ENCODE measurements around the gene TBC1D16. TPM values are rescaled to one million over a fixed set of nuclear protein-coding genes. Genes with fewer than 3 reads are reported as not detected.

The TBC1D16 gene
- total and polyA plus RNA-seq, 5 donors from 2014 or later: 0.06 to 0.72 (median 0.13) TPM

DNA sequence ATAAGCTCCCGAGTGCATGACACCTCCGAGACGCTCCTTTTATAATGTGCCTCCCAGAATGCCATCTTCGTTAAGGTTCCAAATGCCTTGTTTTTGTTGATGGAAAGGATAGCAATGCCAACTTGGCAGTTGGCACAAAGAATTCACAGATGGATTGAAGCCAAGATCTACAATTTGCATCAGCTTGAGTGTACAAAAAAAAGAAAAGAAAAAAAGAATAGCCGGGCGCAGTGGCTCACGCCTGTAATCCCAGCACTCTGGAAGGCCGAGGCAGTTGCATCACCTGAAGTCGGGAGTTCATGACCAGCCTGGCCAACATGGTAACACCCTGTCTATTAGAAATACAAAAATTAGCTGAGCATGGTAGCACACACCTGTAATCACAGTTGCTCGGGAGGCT, 7.6 kb downstream of the TBC1D16 start:
- Mint-ChIP-seq H3K27me3 (peaks cover 11% of the 10 kb centered on the region), H3K4me3 (peak overlapping the region in 1 of 4 donors; percentile 49), H3K4me1 (no peaks in the 10 kb centered on the region), H3K27ac (no peak overlapping the region), H3K9me3 (no peaks in the 10 kb centered on the region), H3K36me3 (peaks cover 4% of the 10 kb centered on the region)
- no peak for DNase-seq
- Histone ChIP-seq H3K4me1 (ENCODE audit: control insufficient read depth, insufficient read depth, low read length, poor library complexity, severe bottlenecking) (no peaks in the 10 kb centered on the region), H3K9me3 (ENCODE audit: control insufficient read depth in 2 of 2, low read length in 2 of 2) (no peaks in the 10 kb centered on the region), H3K4me3 (ENCODE audit: low read depth, low read length) (no peak overlapping the region), H3K27ac (ENCODE audit: insufficient read depth, low read length, poor library complexity, severe bottlenecking) (no peak overlapping the region), H3K36me3 (ENCODE audit: control insufficient read depth, insufficient read depth, low read length) (no peaks in the 10 kb centered on the region), H3K27me3 (ENCODE audit: control insufficient read depth, insufficient read depth, low read length) (peaks cover 2% of the 10 kb centered on the region)
- no peak for ATAC-seq (ENCODE audit: low read depth in 2 of 2)

DNA sequence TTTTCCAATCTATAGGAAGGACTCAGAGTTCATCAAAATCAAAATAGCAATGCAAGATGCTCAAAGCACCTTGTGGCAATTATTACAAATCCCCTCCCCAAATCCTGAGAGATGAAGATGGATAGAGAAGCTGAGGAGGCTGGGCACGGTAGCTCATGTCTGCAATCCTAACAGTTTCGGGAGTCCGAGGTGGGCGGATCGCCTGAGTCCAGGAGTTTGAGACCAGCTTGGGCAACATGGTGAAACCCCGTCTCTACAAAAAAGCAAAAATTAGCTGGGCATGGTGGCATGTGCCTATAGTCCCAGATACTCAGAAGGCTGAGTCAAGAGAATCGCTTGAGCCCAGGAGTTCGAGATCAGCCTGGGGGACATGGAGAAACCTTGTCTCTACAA, 8.6 kb downstream of the TBC1D16 start:
- peaks cover 2% of the 10 kb centered on the region for H3K27me3 ChIP-seq (ENCODE audit: control insufficient read depth, insufficient read depth, low read length)
- H3K4me1 Mint-ChIP-seq: no peaks in the 10 kb centered on the region
- no peak for ATAC-seq (ENCODE audit: low read depth in 2 of 2)
- H3K36me3 Mint-ChIP-seq: peaks cover 4% of the 10 kb centered on the region
- H3K36me3 ChIP-seq (ENCODE audit: control insufficient read depth, insufficient read depth, low read length): no peaks in the 10 kb centered on the region
- no peaks in the 10 kb centered on the region for H3K9me3 ChIP-seq (ENCODE audit: control insufficient read depth in 2 of 2, low read length in 2 of 2)
- no peak overlapping the region for H3K27ac ChIP-seq (ENCODE audit: insufficient read depth, low read length, poor library complexity, severe bottlenecking)
- H3K27ac Mint-ChIP-seq: no peak overlapping the region
- H3K4me1 ChIP-seq (ENCODE audit: control insufficient read depth, insufficient read depth, low read length, poor library complexity, severe bottlenecking): no peaks in the 10 kb centered on the region
- no peak overlapping the region for H3K4me3 ChIP-seq (ENCODE audit: low read depth, low read length)
- DNase-seq: no peak
- H3K4me3 Mint-ChIP-seq: no peak overlapping the region
- H3K27me3 Mint-ChIP-seq: peaks cover 2% of the 10 kb centered on the region
- no peaks in the 10 kb centered on the region for H3K9me3 Mint-ChIP-seq

DNA sequence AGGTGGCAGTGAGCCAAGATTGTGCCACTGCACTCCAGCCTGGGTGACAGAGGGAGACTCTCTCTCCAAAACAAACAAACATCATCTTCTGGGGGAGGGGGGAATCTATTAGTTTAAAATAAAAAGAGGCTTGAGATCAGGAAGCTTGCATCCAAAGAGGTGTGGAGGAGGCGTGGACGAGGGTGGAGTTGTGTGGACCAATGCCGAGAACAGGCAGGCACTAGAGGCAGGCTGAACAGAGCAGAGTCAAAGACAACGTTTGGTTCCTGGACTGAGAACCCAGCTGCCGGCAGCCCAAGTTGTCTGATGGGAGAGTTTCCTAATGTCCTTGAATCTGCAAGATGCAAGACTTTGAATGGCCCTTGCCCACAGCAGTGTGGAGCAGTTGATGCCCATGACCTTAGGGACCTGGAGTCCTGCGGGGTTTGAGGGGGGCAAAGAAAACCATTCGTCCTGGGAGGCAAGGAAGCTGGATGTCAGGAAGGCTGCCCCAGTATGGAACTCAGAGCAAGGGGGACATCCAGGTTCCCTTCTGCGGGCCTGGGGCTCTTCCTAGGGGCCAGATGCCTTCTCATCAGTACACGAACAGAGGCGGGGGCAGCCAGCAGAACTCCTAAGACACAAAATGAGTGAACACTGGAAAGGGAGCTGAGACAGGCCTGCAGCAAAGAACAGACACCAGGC, 9.2 kb downstream of the TBC1D16 start:
- Histone ChIP-seq H3K4me3 (ENCODE audit: low read depth, low read length) (no peak overlapping the region), H3K36me3 (ENCODE audit: control insufficient read depth, insufficient read depth, low read length) (no peaks in the 10 kb centered on the region), H3K27me3 (ENCODE audit: control insufficient read depth, insufficient read depth, low read length) (peaks cover 2% of the 10 kb centered on the region), H3K4me1 (ENCODE audit: control insufficient read depth, insufficient read depth, low read length, poor library complexity, severe bottlenecking) (no peaks in the 10 kb centered on the region), H3K27ac (ENCODE audit: insufficient read depth, low read length, poor library complexity, severe bottlenecking) (no peak overlapping the region), H3K9me3 (ENCODE audit: control insufficient read depth in 2 of 2, low read length in 2 of 2) (no peaks in the 10 kb centered on the region)
- H3K9me3 Mint-ChIP-seq: no peaks in the 10 kb centered on the region
- H3K27ac Mint-ChIP-seq: no peak overlapping the region
- H3K36me3 Mint-ChIP-seq: peaks cover 4% of the 10 kb centered on the region
- H3K27me3 Mint-ChIP-seq: no peaks in the 10 kb centered on the region
- DNase-seq: no peak
- no peaks in the 10 kb centered on the region for H3K4me1 Mint-ChIP-seq
- H3K4me3 Mint-ChIP-seq: no peak overlapping the region
- no peak for ATAC-seq (ENCODE audit: low read depth in 2 of 2)

DNA sequence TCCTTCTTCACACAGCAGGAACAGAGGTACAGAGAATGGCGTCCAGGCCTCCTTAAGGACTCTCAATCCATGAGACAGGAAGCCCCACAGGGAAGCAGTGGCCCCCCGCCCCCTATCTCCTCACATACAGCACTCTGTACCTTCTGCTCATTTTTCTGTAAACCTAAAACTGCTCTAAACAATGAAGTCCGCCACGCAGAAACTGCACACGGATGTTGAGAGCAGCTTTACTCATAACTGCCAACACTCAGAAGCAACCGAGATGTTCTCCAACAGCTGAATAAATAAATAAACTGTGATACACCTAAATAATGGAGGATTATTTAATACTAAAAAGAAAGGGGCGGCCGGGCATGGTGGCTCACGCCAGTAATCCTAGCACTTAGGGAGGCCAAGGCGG, 9.9 kb downstream of the TBC1D16 start:
- H3K27me3 ChIP-seq (ENCODE audit: control insufficient read depth, insufficient read depth, low read length): peaks cover 2% of the 10 kb centered on the region
- Mint-ChIP-seq H3K27me3 (no peaks in the 10 kb centered on the region), H3K4me3 (no peak overlapping the region), H3K9me3 (no peaks in the 10 kb centered on the region), H3K36me3 (peaks cover 4% of the 10 kb centered on the region), H3K27ac (no peak overlapping the region), H3K4me1 (no peaks in the 10 kb centered on the region)
- no peak overlapping the region for H3K4me3 ChIP-seq (ENCODE audit: low read depth, low read length)
- DNase-seq (no peak), ATAC-seq (ENCODE audit: low read depth in 2 of 2) (no peak)
- no peaks in the 10 kb centered on the region for H3K9me3 ChIP-seq (ENCODE audit: control insufficient read depth in 2 of 2, low read length in 2 of 2)
- no peaks in the 10 kb centered on the region for H3K4me1 ChIP-seq (ENCODE audit: control insufficient read depth, insufficient read depth, low read length, poor library complexity, severe bottlenecking)
- H3K36me3 ChIP-seq (ENCODE audit: control insufficient read depth, insufficient read depth, low read length): no peaks in the 10 kb centered on the region
- no peak overlapping the region for H3K27ac ChIP-seq (ENCODE audit: insufficient read depth, low read length, poor library complexity, severe bottlenecking)

DNA sequence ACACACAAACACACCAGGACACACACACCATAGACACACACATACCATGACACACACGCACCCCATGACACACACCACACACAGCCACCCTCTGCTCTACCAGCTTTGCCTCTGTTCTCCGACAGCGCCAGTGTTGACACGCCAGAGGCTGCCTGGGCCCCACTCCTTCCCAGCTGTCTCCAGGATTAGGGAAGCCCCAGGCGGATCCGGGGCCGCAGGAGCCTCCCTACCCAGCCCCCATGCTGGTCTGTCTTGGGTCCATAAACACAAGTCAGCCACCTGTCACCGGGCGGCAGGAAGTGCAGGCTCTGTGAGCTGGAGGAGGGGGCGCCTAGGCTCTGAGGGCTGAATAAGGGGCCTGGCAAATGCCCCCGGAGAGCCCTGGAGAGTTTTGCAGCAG, 10.5 kb downstream of the TBC1D16 start:
- H3K4me1 ChIP-seq (ENCODE audit: control insufficient read depth, insufficient read depth, low read length, poor library complexity, severe bottlenecking): no peaks in the 10 kb centered on the region
- H3K9me3 ChIP-seq (ENCODE audit: control insufficient read depth in 2 of 2, low read length in 2 of 2): no peaks in the 10 kb centered on the region
- H3K9me3 Mint-ChIP-seq: no peaks in the 10 kb centered on the region
- ATAC-seq (ENCODE audit: low read depth in 2 of 2) (no peak), DNase-seq (no peak)
- no peak overlapping the region for H3K27ac ChIP-seq (ENCODE audit: insufficient read depth, low read length, poor library complexity, severe bottlenecking)
- peaks cover 2% of the 10 kb centered on the region for H3K27me3 ChIP-seq (ENCODE audit: control insufficient read depth, insufficient read depth, low read length)
- H3K36me3 Mint-ChIP-seq: peaks cover 4% of the 10 kb centered on the region
- no peak overlapping the region for H3K4me3 Mint-ChIP-seq
- H3K4me1 Mint-ChIP-seq: no peaks in the 10 kb centered on the region
- no peak overlapping the region for H3K4me3 ChIP-seq (ENCODE audit: low read depth, low read length)
- H3K27ac Mint-ChIP-seq: no peak overlapping the region
- H3K27me3 Mint-ChIP-seq: no peaks in the 10 kb centered on the region
- no peaks in the 10 kb centered on the region for H3K36me3 ChIP-seq (ENCODE audit: control insufficient read depth, insufficient read depth, low read length)

DNA sequence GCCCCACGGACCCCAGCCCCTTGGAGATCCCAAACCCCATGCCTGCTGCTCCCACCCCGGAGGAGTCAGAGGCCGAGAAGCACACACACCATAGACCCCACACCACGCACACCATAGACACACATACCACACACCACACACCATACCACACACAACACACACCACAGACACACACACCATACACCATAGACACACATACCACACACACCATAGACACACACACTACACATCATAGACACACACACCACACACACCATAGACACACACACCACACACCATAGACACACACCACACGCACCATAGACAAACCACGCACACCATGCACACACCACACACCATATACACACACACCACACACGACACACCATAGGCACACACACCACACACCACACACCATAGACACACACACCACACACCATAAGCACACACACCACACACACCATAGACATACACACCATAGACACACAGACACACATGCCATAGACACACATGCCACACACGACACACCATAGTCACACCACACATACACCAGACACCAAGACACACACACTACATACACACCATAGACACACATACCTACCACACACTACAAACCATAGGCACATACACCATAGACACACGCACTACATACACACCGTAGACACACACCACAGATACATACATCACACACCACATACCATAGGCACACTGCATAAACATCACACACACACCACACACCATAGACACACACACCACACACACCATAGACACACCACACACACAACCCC, 11.3 kb downstream of the TBC1D16 start:
- Mint-ChIP-seq H3K27ac (no peak overlapping the region), H3K4me3 (no peak overlapping the region), H3K36me3 (no peaks in the 10 kb centered on the region), H3K4me1 (no peaks in the 10 kb centered on the region), H3K27me3 (peaks cover 4% of the 10 kb centered on the region), H3K9me3 (no peaks in the 10 kb centered on the region)
- no peak overlapping the region for H3K27ac ChIP-seq (ENCODE audit: insufficient read depth, low read length, poor library complexity, severe bottlenecking)
- no peaks in the 10 kb centered on the region for H3K36me3 ChIP-seq (ENCODE audit: control insufficient read depth, insufficient read depth, low read length)
- H3K9me3 ChIP-seq (ENCODE audit: control insufficient read depth in 2 of 2, low read length in 2 of 2): no peaks in the 10 kb centered on the region
- ATAC-seq (ENCODE audit: low read depth in 2 of 2) (no peak), DNase-seq (no peak)
- H3K4me1 ChIP-seq (ENCODE audit: control insufficient read depth, insufficient read depth, low read length, poor library complexity, severe bottlenecking): no peaks in the 10 kb centered on the region
- H3K27me3 ChIP-seq (ENCODE audit: control insufficient read depth, insufficient read depth, low read length): peaks cover 2% of the 10 kb centered on the region
- H3K4me3 ChIP-seq (ENCODE audit: low read depth, low read length): no peak overlapping the region

DNA sequence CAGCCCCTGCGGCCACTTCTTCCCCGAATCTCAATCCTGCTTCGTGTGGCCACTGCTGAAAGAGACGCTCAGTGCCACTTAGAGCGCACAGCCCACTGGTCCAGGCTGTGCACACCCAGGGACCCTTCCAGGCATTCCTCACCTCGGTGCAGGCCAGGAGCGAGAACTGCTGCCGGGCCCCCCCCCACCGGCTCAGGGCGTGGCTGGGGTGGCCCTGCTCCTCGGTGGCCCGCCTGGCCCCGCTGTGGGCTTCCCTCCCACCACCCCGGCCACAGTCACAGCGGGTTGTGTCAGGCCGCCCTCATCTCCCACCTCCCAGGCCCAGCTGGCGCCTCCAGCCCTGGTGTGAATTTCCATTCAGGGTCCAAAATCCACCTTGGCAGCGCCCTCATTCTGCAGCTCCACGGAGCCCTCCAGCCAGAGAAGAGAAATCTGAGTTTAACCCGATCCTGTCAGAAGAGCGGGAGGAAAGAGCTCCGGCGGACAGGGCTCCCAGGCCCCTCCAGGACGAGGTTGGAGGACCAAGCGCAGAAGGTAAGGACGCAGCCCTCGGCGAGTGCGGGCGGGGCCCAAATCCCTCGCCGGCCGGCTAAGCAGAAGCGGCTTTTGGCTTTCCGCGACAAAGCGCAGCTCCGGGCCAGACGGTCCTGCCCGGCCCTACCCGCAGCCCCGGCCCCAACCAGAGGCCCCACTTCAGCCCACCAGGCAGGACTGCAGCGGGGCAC, 12.0 kb downstream of the TBC1D16 start:
- DNase-seq (no peak), ATAC-seq (ENCODE audit: low read depth in 2 of 2) (no peak)
- Histone ChIP-seq H3K27ac (ENCODE audit: insufficient read depth, low read length, poor library complexity, severe bottlenecking) (no peak overlapping the region), H3K9me3 (ENCODE audit: control insufficient read depth in 2 of 2, low read length in 2 of 2) (no peaks in the 10 kb centered on the region), H3K36me3 (ENCODE audit: control insufficient read depth, insufficient read depth, low read length) (no peaks in the 10 kb centered on the region), H3K4me3 (ENCODE audit: low read depth, low read length) (no peak overlapping the region), H3K4me1 (ENCODE audit: control insufficient read depth, insufficient read depth, low read length, poor library complexity, severe bottlenecking) (no peaks in the 10 kb centered on the region), H3K27me3 (ENCODE audit: control insufficient read depth, insufficient read depth, low read length) (no peaks in the 10 kb centered on the region)
- H3K9me3 Mint-ChIP-seq: no peaks in the 10 kb centered on the region
- no peak overlapping the region for H3K27ac Mint-ChIP-seq
- H3K4me1 Mint-ChIP-seq: no peaks in the 10 kb centered on the region
- H3K4me3 Mint-ChIP-seq: no peak overlapping the region
- no peaks in the 10 kb centered on the region for H3K36me3 Mint-ChIP-seq
- peaks cover 7% of the 10 kb centered on the region for H3K27me3 Mint-ChIP-seq

All from CD4-positive, CD25-positive, alpha-beta regulatory T cell (primary cell).